Measurements from ENCODE around the gene CUL4A. TPM values are rescaled to one million over a fixed set of nuclear protein-coding genes. Genes with fewer than 3 reads are reported as not detected.

Gene CUL4A
- total RNA-seq, 4 donors from 2014 or later = 87.6 to 150 (median 110) TPM

DNA sequence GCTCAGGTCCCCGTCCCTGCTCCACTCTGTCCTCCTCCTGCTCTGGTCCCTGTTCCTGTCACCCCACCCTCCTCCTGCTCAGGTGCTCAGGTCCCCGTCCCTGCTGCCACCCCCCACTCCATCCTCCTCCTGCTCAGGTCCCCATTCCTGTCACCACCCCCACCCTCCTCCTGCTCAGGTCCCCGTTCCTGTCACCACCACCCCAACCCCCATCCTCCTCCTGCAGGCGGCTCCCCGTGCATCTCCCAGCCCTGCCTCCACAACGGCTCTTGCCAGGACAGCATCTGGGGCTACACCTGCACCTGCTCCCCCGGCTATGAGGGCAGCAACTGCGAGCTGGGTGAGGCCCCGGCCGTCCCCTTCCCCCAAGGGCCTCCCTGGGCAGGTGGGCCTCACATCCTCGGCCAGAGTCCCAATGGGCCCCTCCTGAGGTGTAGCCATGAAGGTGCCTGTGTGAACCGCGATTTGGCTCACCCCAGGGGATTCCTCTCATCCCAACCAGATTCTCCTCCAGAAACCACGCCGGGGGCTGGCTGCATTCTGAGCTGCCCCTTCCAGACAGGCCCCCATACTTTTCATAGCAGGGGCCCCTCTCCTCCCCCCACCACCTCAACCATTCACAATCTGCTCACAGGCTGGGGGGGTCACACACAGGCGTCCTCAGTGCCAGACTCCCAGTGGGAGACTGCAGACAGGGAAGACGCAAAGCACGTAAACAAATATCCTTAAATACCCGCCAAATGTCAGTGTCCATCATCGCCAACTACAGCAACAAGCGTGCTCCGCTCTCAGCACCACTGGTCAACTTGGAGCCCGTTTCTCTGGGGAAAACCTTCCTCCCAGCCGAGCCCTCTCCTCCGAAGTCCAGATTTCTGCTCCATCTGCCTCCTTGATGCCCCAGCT, 46.4 kb upstream of the CUL4A start:
- peaks cover 0 to 11% (median 2%) of the 10 kb centered on the region in 4 donors for H3K4me1 ChIP-seq
- in situ Hi-C loops (cut with MboI; ENCODE audit: low pct_ligation_motif_present in 1 of 4, low pct_unique_long_range_greater_than_20kb in 1 of 4, low sequenced_read_pairs in 3 of 4) (no loop called here), intact Hi-C loops (cut with DNase I; ENCODE audit: low total_unique reads) (no loop called here)
- no peak overlapping the region for H3K27ac ChIP-seq
- no peaks in the 10 kb centered on the region for H3K9me3 ChIP-seq
- TF ChIP-seq POLR2AphosphoS5 (IDR thresholded peaks at IDR 0.05) (no peak), POLR2A (IDR thresholded peaks at IDR 0.05) (no peak), EP300 (IDR thresholded peaks at IDR 0.05; ENCODE audit: low read depth) (no peak)
- TF ChIP-seq, protein P1, sequence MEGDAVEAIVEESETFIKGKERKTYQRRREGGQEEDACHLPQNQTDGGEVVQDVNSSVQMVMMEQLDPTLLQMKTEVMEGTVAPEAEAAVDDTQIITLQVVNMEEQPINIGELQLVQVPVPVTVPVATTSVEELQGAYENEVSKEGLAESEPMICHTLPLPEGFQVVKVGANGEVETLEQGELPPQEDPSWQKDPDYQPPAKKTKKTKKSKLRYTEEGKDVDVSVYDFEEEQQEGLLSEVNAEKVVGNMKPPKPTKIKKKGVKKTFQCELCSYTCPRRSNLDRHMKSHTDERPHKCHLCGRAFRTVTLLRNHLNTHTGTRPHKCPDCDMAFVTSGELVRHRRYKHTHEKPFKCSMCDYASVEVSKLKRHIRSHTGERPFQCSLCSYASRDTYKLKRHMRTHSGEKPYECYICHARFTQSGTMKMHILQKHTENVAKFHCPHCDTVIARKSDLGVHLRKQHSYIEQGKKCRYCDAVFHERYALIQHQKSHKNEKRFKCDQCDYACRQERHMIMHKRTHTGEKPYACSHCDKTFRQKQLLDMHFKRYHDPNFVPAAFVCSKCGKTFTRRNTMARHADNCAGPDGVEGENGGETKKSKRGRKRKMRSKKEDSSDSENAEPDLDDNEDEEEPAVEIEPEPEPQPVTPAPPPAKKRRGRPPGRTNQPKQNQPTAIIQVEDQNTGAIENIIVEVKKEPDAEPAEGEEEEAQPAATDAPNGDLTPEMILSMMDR (IDR thresholded peaks at IDR 0.05) = no peak
- H3K27me3 ChIP-seq = peaks cover 24% of the 10 kb centered on the region
- H3K4me3 ChIP-seq = no peak overlapping the region
- 0 to 39% methylated on average over 1 to 20 of the region's 25 CpGs for WGBS, 2 donors (ENCODE audit: low coverage in 1 of 2)
- DNase-seq = no peak
- H3K36me3 ChIP-seq = no peaks in the 10 kb centered on the region

DNA sequence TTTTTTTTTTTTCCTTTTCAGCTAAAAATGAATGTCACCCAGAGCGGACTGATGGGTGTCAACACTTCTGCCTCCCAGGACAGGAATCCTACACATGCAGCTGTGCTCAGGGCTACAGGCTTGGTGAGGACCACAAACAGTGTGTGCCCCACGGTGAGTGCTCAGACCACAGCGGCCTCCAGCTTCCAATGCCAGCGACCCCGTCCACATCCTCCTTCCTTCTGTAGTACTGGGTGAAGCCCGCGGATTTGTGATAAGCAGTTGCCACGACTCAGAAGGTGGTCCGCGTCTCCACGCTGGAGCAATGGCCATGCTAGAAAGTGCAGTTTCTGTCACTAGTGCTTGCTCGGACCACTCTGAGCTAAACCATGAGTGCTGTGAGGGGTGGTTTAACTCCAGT, 44.9 kb upstream of the CUL4A start:
- DNase-seq = no peak
- WGBS, 2 donors (ENCODE audit: low coverage in 1 of 2) = 50% methylated on average over 12 of the region's 12 CpGs; no CpG with 5 or more reads in 1 of the 2 donors
- intact Hi-C loops (cut with DNase I; ENCODE audit: low total_unique reads) (no loop called here), in situ Hi-C loops (cut with MboI; ENCODE audit: low pct_ligation_motif_present in 1 of 4, low pct_unique_long_range_greater_than_20kb in 1 of 4, low sequenced_read_pairs in 3 of 4) (no loop called here)
- Histone ChIP-seq H3K27me3 (peaks cover 24% of the 10 kb centered on the region), H3K4me3 (no peak overlapping the region), H3K4me1 (peaks cover 0 to 11% (median 2%) of the 10 kb centered on the region in 4 donors), H3K9me3 (no peaks in the 10 kb centered on the region), H3K36me3 (no peaks in the 10 kb centered on the region), H3K27ac (no peak overlapping the region)
- TF ChIP-seq POLR2A (IDR thresholded peaks at IDR 0.05) (no peak), POLR2AphosphoS5 (IDR thresholded peaks at IDR 0.05) (no peak), EP300 (IDR thresholded peaks at IDR 0.05; ENCODE audit: low read depth) (no peak)
- TF ChIP-seq, protein P1 (IDR thresholded peaks at IDR 0.05) = no peak

DNA sequence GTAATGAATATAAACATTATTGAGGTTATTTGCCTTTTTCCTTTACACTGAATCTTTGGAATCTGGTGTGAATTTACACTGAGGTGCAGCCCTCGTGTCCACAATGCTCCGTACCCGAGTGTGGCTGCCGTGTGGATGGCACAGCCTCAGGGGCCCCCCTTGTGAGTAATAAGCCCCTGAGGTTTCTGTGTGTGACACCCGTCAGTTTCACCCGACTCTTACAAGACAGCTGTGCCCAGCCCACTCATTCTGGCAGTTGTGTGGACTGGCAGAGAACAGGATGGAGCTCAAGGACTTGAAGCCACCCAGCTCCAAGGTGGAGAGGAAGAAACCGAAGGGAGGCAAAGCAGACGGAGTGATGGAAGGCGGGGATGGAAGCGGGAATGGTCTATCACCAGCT, 43.1 kb upstream of the CUL4A start:
- Histone ChIP-seq H3K9me3 (no peaks in the 10 kb centered on the region), H3K4me3 (no peak overlapping the region), H3K4me1 (peaks cover 0 to 17% (median 8%) of the 10 kb centered on the region in 4 donors), H3K36me3 (no peaks in the 10 kb centered on the region), H3K27me3 (peaks cover 19% of the 10 kb centered on the region), H3K27ac (no peak overlapping the region)
- intact Hi-C loops (cut with DNase I; ENCODE audit: low total_unique reads) (no loop called here), in situ Hi-C loops (cut with MboI; ENCODE audit: low pct_ligation_motif_present in 1 of 4, low pct_unique_long_range_greater_than_20kb in 1 of 4, low sequenced_read_pairs in 3 of 4) (no loop called here)
- 86% methylated on average over 10 of the region's 10 CpGs; no CpG with 5 or more reads in 1 of the 2 donors for WGBS, 2 donors (ENCODE audit: low coverage in 1 of 2)
- TF ChIP-seq EP300 (IDR thresholded peaks at IDR 0.05; ENCODE audit: low read depth) (no peak), POLR2AphosphoS5 (IDR thresholded peaks at IDR 0.05) (no peak), POLR2A (IDR thresholded peaks at IDR 0.05) (no peak)
- TF ChIP-seq, protein P1 (IDR thresholded peaks at IDR 0.05) = no peak
- DNase-seq = no peak

DNA sequence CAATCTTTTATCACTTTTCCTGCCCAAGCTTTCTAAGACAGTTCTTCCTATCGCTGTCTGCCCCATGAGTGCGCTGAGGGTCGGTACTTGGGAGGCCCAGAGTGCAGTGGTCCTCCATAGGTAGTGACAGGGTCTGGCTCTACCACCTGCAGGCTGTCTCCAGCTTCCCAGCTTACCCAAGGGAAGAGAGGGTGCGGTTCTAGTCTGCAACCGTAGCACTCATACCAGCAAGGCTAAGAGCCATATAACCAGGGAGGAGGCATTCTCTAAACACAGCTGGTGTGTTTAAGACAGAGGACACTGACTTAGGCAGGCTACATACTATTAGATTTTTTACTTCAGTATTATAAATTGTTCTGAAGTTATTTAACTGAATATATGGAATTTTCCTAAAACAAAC, 42.7 kb upstream of the CUL4A start:
- Histone ChIP-seq H3K36me3 (no peaks in the 10 kb centered on the region), H3K4me1 (peaks cover 0 to 17% (median 8%) of the 10 kb centered on the region in 4 donors), H3K4me3 (no peak overlapping the region), H3K27me3 (peaks cover 15% of the 10 kb centered on the region), H3K27ac (peak overlapping the region in 2 of 4 donors; percentile 11 to 20), H3K9me3 (no peaks in the 10 kb centered on the region)
- DNase-seq = peak; percentile 46
- TF ChIP-seq POLR2AphosphoS5 (IDR thresholded peaks at IDR 0.05) (no peak), EP300 (IDR thresholded peaks at IDR 0.05; ENCODE audit: low read depth) (no peak), POLR2A (IDR thresholded peaks at IDR 0.05) (no peak)
- TF ChIP-seq, protein P1 (IDR thresholded peaks at IDR 0.05) = no peak
- 37% methylated on average over 5 of the region's 5 CpGs; no CpG with 5 or more reads in 1 of the 2 donors for WGBS, 2 donors (ENCODE audit: low coverage in 1 of 2)
- intact Hi-C loops (cut with DNase I; ENCODE audit: low total_unique reads) = no loop called here
- in situ Hi-C loops (cut with MboI; ENCODE audit: low pct_ligation_motif_present in 1 of 4, low pct_unique_long_range_greater_than_20kb in 1 of 4, low sequenced_read_pairs in 3 of 4) = no loop called here

Data from transverse colon (tissue), 4 donors.